Measurements from ENCODE around the gene SGTA.

DNA sequence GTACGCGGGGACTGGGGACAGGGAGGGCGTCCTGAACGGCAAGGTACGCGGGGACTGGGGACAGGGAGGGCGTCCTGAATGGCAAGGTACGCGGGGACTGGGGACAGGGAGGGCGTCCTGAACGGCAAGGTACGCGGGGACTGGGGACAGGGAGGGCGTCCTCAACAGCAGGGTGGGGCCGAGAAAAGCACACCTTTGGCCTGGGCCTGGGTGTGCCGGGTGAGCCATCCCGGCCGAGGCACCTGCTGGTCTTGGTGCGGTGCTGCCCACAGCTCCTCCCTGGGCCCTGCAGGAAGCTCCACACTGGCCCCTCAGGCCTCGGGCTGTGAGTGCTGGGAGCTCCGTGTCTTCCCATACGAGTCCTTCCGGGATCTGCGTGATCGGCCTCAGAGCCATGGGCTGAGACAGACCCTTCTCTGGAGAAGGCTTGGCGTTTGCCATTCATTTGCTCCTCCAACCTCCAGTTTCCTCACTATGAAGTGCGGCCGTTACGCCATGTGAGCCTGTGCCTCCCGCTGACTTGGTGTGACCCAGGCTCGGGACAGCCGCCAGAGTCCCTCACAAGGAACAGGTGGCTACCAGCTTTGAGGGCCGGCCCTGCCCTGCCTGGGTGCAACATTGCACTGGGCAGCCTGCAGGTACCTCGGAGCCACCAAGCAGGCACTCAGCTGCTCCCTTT is 28.8 kb upstream of the SGTA start:
- no peak for TF ChIP-seq POLR2A (IDR thresholded peaks at IDR 0.05)
- TF ChIP-seq, protein P1, sequence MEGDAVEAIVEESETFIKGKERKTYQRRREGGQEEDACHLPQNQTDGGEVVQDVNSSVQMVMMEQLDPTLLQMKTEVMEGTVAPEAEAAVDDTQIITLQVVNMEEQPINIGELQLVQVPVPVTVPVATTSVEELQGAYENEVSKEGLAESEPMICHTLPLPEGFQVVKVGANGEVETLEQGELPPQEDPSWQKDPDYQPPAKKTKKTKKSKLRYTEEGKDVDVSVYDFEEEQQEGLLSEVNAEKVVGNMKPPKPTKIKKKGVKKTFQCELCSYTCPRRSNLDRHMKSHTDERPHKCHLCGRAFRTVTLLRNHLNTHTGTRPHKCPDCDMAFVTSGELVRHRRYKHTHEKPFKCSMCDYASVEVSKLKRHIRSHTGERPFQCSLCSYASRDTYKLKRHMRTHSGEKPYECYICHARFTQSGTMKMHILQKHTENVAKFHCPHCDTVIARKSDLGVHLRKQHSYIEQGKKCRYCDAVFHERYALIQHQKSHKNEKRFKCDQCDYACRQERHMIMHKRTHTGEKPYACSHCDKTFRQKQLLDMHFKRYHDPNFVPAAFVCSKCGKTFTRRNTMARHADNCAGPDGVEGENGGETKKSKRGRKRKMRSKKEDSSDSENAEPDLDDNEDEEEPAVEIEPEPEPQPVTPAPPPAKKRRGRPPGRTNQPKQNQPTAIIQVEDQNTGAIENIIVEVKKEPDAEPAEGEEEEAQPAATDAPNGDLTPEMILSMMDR (IDR thresholded peaks at IDR 0.05), result no peak
